ENCODE measurements around the gene USP49.

DNA sequence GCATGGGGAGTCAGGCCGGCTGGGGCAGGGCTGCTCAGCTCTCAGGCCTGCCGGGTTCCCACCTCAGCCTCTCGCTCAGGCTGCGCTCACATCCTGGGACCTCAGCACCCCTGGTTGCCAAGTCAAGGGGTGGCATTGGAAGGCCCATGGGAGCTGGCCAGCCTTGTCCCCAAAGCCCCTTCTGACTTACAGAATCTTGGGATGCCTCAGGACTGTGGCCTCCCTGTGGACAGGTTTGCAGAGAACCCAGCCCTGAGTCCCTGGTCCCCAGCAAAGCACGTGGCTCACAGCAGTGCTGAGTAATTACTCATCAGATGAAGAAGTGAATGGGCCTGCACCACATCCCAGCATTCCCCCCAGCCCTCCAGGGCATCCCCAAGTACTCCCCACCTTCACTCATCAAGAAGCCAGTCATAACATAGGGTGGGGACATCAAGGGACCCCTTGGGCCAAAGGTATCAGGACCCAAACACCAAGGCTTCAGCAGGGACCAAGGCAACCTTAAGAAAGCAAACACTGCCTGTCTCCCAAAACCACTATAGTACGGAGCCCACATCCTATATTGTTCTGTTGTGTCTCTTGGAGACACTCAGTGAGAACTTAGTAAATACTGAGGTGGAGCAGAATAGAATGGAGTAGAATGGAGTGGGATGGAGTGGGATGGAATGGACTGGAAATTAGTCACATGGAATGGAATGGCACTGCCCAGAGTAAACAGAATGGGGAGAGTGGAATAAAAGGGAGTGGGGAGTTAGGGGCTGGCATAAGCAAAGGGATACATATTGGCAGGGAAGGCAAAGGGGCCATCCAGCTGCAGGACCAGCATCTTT is 151.6 kb downstream of the USP49 start:
- TF ChIP-seq CTCF (IDR thresholded peaks at IDR 0.05) (no peak), EP300 (IDR thresholded peaks at IDR 0.05) (no peak)
